HG02870 (cell line): ENCODE measurements around the gene MYO1C.
"Not testable (repeated sequence)": the region's sequence is repeated elsewhere in the genome, so short reads cannot be mapped to it uniquely, and the experiment has no call there.

Source experiments
- ATAC-seq: cut with Tn5 transposase; IDR thresholded peaks from one replicate; pipeline ENCODE4 v1.9.1; 2021; ENCODE audit warnings: mild to moderate bottlenecking, moderate library complexity; ENCODE audit not compliant: unreplicated experiment

MYO1C gene

DNA sequence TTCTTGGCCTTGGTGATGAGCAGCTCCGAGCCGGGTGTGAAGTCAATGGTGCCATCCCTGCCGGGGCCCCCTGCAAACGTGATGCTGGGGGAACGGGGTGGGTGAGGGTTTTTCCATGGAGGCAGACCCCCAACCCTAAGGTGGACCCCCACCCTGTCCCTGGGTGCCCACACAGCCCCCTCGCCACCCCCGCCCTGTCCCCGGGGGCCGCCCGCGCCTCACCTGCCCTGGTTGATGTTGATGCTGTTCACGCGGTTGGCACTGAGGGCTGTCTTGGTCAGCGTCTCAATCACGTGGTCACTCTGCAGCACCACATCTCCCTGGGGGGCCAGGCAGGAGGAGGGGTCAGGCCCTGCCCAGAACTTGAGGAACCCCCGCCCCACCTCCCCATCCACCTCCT lies 25.2 kb downstream of the MYO1C start:
- ATAC-seq: no peak

- no peak for ATAC-seq
These were observed 28.3 kb downstream of the MYO1C start for GRCh38 chr17:1464186-1464585.

- no peak for ATAC-seq
These were observed 30.0 kb downstream of the MYO1C start for GRCh38 chr17:1462164-1463112.

DNA sequence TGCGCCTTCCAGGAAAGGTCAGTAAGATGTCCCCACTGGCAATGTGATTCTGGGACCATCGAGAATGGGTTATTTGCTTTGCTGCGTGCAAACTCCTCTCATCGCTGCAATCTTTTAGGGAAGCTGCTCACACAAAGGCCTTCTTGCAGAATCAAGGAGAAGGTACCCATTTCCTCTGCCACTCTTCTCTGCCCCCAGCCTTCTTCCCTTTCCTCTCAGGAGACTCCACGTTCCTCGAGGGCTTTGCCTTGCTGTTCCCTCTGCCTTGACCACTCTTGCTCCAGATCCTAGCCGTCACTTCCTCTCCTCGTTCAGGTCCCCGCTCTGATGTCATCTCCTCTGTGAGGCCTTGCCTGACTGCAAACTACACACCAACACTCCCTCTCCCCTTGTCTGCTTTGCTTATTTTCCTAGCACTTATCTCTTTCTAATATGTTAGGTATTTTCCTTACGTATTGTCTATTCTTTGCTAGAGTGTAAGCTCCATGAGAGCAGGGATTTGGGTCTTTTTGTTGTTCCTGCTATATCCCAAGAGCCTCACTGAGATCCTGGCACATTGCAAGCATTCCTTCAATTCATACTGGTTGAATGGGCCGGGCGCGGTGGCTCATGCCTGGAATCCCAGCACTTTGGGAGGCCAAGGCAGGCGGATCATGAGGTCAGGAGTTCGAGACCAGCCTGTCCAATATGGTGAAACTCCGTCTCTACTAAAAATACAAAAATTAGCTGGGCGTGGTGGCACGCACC lies 31.1 kb downstream of the MYO1C start:
- ATAC-seq: no peak

GRCh38 chr17:1460233-1460632 lies 32.3 kb downstream of the MYO1C start:
- ATAC-seq: no peak

GRCh38 chr17:1455797-1456599 lies 36.5 kb downstream of the MYO1C start, which contains the start of gene CRK:
Gene CRK (minus strand): TSS chr17:1456232. CDS start chr17:1456117, 115 bp downstream.
- peak; percentile 81 for ATAC-seq

DNA sequence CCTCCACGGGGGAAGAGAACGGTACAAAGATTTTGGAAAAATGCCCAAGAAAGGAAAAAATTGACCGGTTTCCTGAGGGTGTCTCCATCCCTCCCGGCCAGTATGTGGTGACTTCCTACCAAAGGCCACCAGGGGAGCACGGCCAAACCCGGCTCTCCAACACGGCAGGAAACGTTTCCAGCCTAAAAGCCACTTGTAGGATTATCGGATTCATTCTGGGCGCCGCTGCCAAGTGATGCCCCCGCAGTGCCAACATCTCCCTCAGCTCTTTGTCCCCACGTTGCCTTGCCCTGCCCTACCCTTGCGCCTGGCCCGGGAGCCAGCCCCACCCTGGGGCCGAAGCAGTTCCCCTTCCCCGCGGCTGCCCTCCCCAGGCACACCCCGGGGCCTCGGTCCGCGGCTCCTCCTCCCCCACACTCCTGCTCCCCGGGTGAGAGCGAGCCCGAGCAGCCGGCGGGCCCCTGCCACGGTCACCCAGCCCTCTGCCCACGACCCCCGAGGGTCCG lies 37.1 kb downstream of the MYO1C start:
- peak; percentile 22 for ATAC-seq

DNA sequence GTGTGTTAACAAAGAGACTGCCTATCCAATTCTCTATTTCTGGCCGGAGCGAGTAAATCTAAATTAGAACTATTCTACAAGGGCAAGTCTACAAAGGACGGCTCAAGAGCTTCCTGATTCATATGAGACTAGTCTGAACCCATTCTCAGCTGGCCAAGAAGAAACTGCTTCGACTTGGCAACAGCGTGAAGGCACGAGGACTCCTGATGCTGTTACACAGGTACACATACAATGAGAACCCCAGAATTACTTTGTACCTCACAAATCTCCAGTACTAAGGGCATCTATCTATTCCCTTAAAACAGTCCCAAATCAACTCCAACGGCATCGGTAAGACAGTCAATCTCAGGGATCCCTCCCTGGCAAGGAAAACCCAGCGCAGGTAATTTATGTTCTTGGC lies 37.9 kb downstream of the MYO1C start:
- ATAC-seq: no peak

DNA sequence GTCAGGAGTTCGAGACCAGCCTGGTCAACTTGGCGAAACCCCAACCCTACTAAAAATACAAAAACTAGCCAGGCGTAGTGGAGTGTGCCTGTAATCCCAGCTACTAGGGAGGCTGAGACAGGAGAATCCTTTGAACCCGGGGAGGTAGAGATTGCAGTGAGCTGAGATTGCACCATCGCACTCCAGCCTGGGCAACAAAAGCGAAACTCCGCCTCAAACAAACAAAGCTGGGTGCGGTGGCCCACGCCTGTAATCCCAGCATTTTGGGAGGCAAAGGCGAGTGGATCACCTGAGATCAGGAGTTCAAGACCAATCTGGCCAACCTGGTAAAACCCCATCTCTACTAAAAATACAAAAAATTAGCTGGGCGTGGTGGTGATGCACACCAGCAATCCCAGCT lies 38.8 kb downstream of the MYO1C start:
- not testable (repeated sequence) for ATAC-seq

DNA sequence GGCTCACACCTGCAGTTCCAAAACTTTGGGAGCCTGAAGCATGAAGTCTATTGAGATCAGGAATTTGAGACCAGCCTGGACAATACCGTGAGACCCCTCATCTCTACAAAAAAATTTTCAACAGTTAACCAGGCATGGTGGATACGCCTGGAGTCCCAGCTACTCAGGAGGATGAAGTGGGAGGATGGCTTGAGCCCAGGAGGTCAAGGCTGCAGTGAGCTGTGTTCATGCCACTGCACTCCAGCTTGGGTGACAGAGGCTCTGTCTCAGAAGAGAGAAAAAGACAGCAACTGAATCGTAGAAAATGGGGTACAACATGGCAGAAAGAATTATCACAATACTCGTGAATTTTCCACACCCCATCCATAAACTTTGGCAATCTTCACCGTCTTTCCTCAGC lies 39.6 kb downstream of the MYO1C start:
- ATAC-seq: no peak

DNA sequence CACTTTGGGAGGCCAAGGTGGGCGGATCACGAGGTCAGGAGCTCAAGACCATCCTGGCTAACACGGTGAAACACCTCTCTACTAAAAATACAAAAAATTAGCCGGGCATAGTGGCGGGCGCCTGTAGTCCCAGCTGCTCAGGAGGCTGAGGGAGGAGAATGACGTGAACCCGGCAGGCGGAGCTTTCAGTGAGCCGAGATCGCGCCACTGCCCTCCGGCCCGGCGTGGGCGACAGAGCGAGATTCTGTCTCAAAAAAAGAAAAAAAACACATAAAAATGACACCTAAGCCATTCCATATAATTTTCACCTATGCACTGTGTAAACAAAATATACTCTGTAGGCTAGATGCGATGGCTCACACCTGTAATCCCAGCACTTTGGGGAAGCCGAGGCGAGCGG lies 42.2 kb downstream of the MYO1C start:
- not testable (repeated sequence) for ATAC-seq

- no peak for ATAC-seq
These were observed 43.0 kb downstream of the MYO1C start for GRCh38 chr17:1449412-1449967.

DNA sequence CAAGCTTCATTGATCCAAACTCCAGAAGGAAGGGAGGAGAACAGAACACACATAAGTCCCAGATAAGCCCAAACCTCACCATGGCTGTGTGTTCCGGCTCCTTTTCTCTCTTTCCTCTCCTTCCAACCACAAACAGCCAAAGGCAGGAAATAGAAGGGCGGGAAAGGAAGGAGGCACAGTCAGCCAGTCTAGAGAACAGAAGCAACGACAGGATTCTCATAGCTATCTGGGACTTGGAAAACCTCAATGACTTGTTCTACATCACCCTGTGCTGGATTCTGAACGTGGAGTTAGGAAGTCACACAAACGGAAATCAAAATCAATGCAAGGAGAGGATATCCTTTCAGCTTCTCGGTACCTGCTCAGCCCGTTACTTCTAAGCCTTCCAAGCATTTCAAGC lies 45.4 kb downstream of the MYO1C start:
- no peak for ATAC-seq

- no peak for ATAC-seq
These were observed 46.3 kb downstream of the MYO1C start for GRCh38 chr17:1446201-1446600.

- not testable (repeated sequence) for ATAC-seq
These were observed 46.8 kb downstream of the MYO1C start for GRCh38 chr17:1445695-1446094.

- ATAC-seq: not testable (repeated sequence)
These were observed 49.8 kb downstream of the MYO1C start for GRCh38 chr17:1442721-1443120.

DNA sequence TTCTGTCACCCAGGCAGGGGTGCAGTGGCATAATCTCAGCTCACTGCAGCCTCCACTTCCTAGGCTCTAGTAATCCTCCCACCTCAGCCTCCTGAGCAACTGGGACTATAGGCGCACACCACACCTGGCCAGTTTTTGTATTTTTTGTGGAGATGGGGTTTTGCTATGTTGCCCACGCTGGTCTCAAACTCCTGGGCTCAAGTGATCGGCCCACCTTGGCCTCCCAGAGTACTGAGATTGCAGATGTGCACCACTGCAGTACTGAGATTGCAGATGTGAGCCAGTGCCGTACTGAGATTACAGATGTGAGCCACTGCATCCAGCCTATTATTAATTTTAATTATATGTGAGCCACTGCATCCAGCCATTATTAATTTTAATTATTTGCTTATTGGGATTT lies 50.3 kb downstream of the MYO1C start:
- no peak for ATAC-seq

DNA sequence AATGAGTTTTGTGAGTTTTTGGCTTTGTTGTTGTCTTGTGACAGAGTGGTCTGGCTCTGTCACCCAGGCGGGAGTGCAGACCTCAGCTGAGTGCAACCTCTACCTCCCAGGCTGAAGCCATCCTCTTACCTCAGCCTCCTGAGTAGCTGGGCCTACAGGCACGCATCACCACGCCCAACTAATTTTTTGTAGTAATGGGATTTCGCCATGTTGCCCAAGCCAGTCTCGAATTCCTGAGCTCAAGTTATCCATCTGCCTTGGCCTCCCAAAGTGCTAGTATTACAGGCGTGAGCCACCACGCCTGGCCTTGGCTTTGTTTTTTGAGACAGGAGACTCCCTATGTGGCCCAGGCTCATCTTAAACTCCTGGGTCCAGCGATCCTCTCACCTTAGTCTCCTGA lies 51.6 kb downstream of the MYO1C start:
- no peak for ATAC-seq

DNA sequence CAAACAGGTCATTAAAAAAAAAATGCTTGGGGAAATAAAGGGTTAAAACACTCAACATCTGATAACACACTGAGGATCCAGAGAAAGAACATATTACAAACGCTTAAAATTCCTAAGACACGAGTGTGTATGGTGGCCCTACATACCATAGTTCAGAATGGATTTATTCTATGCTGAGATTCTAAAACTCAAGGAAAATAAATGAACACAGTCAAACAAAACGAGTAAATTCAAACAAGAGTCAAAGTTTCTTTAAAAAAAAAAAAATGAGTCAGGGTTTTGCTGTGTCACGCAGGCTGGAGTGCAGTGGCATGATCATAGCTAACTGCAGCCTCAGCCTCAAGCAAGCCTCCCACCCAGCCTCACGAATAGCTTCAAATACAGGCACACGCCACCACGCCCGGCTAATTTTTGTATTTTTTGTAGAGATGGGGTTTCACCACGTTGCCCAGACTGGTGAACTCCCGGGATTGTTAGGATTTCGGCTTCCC lies 53.8 kb downstream of the MYO1C start:
- ATAC-seq: no peak

DNA sequence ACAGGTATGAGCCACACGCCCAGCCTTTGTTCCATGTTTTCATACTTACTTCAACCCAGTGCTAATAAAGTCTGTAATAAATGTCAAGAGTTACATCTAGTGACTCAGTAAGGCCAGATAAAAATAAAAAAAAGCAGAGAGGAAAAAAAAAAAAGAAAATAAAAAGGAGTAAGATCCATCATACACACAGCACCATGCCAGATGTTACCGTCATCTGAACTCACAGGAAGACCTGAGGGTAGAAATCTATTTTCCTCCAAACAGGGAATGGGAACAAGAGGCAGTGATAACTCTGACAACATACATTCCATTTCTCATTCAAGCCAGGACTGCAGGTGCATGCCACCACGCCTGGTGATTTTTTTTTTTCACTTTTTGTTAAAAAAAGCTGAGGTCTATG lies 57.2 kb downstream of the MYO1C start:
- no peak for ATAC-seq
